ENCODE data around the gene SUSD6.

DNA sequence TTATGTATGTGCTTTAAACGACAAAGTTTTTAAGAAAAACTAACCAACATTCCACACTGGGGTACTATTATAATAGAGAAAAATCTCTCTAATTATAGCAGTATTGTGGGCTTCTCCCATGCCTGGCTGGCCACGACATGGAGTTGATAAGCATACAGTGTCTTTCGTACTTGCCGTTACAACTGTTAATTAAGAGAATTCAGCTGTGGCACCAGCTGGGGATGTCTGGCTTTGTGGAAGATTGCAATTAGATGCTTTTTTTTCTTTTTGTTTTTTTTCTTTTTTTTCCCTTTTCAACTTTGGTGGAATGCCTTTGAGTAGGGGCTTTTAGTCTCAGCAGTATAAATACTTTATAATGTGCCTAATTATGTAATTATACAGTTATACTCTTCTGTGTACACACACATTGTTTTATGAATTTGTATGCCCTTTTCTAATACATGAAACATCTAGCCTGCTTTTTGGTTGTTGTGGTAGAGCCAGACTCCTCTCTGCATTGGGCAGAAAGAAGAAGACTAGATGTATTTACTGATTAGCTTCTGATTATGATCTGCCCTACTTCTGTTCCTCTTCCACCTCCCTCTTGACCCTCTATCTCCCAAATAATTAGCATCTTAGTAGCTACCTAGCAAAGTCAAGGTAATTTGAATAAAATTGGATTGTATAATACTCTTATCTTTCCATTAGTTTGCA is 76.4 kb downstream of the SUSD6 start:
- TF ChIP-seq CTCF (IDR thresholded peaks at IDR 0.05; ENCODE audit: low read depth, low read length, poor library complexity, severe bottlenecking) (no peak), EZH2phosphoT487 (IDR thresholded peaks at IDR 0.05; ENCODE audit: borderline replicate concordance, low read length) (no peak)

Data from DOHH2 (cell line).